IPS-18c (cell line): ENCODE measurements around the gene DEK.

Experiments used
- H3K4me3 ChIP-seq: 2 replicates; pipeline ENCODE4 v1.7.0; 2013; ENCODE audit warnings: low read depth, mild to moderate bottlenecking, low read length, moderate library complexity; ENCODE audit not compliant: insufficient read depth
- H3K9me3 ChIP-seq: one replicate; pipeline ENCODE4 v1.6.1; 2013; ENCODE audit warnings: mild to moderate bottlenecking, low read length, moderate library complexity; ENCODE audit not compliant: control insufficient read depth, insufficient read depth

Gene DEK

DNA sequence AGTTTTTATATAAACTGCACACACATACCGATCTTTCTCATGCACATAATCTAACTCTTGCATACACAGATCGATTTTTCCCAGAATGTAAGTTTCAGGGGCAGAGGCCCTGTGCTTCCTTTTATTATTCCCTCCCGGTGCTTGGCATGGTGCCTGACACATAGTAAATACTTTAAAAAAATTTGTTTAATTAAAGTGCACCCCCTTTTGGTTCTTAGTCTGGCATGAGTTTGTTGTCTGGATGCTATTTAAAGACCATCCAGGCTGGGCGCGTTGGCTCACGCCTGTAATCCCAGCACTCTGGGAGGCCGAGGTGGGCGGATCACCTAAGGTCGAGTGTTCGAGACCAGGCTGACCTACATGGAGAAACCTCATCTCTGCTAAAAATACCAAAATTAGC lies 5.4 kb upstream of the DEK start:
- Histone ChIP-seq H3K9me3 (no peaks in the 10 kb centered on the region), H3K4me3 (no peak overlapping the region)

DNA sequence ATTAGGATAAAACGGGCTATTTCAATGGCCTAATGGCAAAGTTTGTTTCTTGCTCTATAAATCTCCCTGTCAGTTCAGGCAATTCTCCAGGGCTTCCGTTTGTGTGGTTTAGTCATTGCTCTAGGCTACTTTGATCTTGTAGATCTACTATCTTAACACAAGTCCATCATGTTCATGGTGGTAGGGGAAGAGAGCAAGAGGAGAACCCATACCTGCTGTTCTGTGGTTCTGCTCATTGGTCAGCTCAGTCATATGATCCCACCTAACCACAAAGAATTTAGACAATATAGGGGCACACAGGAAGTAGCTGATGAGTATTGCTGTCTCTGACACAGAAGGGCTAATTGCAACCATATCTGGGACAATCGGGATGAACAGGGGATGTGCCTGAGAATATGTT lies 4.9 kb upstream of the DEK start:
- H3K9me3 ChIP-seq: no peaks in the 10 kb centered on the region
- no peak overlapping the region for H3K4me3 ChIP-seq

DNA sequence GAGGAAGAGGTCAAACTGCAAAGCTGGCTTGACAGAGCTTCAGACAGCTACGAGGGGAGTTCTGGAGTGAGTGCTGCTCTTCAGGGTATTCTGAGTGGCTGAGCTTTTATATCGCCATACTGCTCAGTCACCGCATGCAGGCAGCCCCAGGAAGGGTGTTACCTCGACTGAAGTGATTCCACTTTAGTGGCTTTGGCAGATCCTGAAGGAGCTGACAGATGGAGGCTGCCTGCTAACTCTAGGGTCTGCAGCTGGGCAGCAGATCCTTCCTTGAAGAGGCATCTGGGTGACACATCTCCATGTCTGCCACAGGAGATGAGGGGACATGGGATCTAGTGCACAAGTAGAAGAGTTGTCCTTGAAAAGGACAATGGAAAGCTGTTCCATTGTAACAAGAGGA lies 3.7 kb upstream of the DEK start:
- no peak overlapping the region; the same call in 1 of the 2 replicates for H3K4me3 ChIP-seq
- H3K9me3 ChIP-seq: no peaks in the 10 kb centered on the region

DNA sequence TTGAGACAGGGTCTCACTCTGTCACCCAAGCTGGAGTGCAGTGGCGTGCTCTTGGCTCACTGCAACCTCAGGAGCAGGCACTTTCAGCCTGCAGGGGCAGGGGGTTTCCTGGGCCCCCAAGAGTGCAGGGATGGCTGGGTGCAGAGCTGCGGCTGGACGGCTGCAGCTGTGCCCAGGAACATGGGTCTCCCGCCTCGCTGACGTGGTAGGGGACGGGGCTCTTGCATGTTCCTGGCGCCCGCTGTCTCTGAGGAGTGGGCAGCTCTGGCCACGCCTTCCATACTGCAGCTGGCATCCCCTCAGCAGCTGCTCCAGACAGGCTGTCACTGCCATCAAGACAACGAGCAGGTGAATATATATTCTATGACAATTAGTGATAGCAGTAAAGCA lies 2.2 kb upstream of the DEK start:
- Histone ChIP-seq H3K4me3 (no peak overlapping the region), H3K9me3 (no peaks in the 10 kb centered on the region)

DNA sequence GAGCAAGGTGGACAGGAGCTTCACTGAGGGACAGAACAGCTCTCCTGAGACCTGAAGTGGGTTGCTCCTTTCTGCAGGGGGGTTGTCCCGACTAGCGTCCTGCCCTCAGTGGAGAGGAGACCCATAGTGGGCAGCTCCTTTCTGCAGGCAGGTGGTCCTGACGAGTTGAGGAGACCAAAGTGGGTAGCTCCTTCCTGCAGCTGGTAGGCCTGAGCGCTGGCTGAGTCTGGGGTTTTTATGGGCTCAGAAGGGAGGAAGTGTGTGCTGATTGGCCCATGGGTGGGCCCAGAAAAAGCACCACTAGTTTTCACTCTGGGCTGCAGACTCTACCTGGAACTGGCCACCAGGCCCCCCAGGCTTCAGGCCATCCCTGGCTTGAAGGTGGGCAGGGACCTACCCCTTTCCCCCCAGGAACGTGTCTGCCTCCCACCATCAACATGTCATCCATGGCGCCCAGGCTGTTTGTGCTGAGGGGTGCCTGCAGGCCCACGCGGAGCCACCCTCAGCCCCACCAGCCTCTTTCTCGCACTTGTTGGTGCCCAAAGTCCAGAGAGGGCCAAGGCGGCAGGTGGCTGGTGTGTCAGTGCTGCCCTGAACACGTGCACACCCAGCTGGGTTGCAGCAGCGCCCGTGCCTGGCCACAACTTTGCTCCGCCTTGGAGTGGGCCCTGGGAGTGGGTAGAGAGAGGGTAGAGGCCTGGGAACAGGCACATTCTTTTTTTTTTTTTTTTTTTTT lies 1.6 kb upstream of the DEK start:
- H3K4me3 ChIP-seq: no peak overlapping the region
- H3K9me3 ChIP-seq: no peaks in the 10 kb centered on the region

DNA sequence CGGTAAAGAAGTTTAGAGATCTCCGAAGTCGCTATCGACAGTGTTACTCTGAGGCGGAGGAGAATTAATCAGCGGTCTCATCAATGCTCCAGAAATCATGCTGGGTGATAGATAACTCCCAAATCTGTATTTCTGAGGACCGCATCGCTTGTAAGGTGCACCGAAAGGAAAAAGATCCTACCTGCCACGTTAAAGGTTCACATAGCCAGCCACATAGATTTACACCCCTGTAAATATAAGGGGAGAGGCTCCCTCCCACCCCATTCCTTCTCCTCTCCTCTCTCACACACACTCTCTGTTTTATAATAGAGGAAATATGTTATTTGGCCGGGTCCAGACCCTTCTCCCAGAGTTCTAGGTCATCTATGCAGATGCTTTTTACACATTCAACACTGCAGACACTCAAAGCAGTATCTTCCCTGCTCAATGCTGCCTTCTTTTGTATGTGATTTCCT lies 620 bp upstream of the DEK start:
- Histone ChIP-seq H3K9me3 (no peaks in the 10 kb centered on the region), H3K4me3 (peak overlapping the region; percentile 57)

DNA sequence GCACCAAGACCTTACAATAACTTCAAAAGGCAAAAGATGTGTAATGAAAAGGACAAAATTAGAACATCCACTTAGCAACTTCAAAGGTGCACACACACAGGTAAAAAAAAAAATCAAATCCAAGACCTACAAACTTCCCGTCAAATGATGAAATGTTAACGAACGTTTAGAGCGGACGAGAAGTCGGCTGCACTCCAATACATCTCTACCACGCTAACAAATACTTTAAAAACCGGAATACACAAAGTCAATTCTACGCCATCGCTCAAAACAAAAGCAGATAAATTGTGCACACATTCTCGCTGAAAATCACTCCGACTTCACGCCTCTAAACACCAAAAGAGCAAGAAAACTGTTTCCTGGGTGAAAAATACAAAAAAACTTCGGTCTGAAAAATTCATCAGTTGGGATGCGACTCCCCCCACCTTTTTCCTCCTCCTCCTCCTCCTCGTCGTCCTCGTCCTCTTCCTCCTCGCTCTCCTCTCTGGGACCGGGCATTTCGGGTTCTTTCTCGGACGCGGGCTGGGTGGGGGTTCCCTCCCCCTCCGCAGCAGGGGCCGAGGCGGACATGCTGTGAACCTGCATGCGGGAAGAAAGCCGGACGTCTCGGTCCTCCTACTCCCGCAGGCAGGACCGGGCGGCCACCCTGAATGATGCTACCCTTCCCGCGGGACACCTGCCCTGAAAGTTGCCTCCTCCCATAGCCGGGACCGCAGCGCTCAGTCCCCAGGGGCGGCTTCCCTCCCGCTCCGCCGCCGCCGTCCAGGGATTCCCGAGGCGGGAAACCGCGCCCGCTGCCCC lies 712 bp downstream of the DEK start:
- peak overlapping the region; percentile 93 for H3K4me3 ChIP-seq
- no peaks in the 10 kb centered on the region for H3K9me3 ChIP-seq

DNA sequence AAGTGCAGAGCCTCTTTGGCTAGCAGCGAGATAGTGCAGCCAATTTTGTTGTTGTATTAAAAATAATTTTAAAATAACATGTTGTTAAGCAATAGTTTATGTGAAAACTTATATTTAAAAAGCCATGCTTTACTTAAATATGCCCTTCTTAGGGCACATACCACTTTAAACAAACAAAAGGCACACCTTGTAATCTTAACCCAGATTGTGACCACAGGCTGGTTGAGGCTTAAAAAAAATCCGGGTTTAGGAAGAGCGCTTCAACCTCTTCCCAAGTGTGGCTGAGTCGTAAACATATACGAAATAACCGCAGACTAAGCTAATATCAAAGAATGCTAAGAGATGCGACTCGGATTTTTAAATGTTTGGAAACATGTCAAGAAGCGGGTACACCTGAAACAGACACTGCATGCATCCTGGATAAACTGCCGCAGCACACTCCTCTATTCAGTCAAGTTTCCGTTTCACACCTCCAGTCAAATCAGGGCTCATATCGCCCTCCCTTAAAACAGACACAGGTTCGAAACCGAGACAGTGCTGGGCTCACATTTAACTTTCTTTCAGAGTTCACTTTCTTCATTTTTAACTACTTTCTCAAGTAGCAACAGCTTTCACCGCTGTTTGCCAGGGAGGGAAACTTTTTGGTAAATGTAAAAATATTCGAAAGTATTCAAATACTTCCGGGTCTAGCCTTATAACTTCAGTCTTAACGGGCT lies 1.5 kb downstream of the DEK start:
- Histone ChIP-seq H3K9me3 (no peaks in the 10 kb centered on the region), H3K4me3 (peak overlapping the region; percentile 93)

DNA sequence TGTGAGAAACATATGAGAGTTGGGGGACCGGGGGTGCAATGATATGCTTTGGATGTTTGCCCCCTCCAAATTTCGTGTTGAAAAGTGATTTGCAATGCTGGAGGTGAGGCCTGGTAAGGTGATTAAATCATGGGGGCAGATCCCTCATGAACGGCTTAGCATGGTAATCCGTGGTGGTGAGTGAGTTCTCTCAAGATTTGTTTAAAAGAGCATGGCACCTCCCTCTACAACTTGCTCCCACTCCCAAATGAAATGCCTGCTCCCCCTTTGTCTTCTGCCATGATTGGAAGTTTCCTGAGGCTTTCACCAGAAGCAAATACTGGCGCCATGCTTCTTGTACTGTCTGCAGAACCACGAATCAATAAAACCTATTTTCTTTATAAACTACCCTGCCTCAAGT lies 2.5 kb downstream of the DEK start:
- no peaks in the 10 kb centered on the region for H3K9me3 ChIP-seq
- H3K4me3 ChIP-seq: peak overlapping the region; percentile 93; the same call in 1 of the 2 replicates

DNA sequence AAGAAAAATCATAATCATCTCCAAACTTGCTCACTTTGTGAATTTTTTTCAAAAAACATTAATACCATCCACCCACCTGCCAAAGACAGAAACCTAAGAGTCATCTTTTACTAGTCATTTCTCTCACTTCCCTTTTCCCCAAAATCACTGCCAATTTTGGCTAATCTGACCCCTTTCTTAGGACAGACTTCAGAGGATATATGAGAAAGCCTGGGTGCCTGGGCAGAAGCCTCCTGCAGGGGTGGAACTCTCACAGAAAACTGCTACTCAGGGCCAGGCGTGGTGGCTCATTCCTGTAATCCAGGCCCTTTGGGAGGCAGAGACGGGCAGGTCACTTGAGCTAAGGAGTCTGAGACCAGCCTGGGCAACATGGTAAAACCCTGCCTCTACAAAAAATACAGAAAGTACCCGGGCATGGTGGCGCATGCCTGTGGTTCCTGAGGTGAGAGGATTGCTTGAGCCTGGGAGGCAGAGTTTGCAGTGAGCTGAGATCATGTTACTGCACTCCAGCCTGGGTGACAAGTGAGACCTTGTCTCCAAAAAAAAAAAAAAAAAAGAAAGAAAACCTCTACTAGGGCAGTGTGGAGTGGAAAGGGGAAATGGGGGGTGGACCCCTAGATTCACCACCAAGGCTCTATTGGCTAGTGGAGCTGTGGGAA lies 3.8 kb downstream of the DEK start:
- Histone ChIP-seq H3K4me3 (no peak overlapping the region), H3K9me3 (no peaks in the 10 kb centered on the region)

DNA sequence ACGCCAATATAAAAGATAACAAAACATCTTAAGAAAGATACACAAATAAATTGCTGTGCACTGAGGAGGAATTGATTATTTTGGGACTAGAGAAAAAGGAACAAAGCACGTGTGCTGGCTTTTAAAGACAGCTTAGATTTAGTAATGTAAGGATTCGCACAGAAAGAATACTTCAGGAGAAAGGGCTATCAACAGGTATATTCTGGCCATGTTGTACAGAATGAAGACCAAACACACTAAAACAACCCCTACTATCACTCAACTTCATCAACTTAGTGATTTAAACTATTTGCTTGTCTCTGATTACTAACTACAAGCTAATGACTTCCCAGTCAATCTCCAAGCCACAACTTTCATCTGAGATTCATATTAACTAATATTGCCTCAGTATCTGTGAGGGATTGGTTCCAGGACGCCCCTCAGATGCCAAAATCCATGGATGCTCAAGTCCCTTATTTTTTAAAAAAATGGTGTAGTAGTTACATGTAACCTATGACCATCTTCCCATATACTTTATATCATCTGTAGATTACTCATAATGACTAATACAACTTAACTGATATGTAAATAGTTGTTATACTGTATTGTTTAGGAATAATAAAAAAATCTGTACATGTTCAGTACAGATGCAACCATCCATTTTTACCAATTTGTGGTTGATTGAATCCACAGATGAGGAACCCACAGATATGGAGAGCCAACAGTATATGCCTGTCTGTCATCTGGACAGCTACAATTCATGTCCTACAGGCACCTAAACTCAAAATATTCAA lies 4.5 kb downstream of the DEK start:
- H3K4me3 ChIP-seq: no peak overlapping the region

DNA sequence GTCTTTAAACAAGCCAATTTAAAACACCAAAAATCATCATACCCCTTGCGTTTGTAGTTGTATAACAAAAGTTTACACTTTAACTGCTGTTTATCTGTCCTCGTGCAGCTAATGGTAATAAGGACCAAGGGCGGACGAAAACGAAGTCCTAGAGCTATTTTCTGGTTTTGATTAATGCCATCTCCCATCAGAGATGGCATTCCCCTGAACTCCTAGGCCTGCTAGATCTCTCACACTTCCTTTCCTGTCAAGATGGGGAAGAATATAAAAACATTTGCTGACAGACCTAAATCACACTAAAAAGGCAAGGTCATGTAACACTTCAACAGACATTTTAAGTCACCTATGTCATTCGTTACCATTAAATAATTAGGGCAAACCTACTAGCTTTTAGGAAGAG lies 9.5 kb downstream of the DEK start:
- no peaks in the 10 kb centered on the region for H3K9me3 ChIP-seq
- H3K4me3 ChIP-seq: no peak overlapping the region

More for the DNA sequence above, 4.5 kb downstream of the DEK start:
- no peaks in the 10 kb centered on the region for H3K9me3 ChIP-seq

DNA sequence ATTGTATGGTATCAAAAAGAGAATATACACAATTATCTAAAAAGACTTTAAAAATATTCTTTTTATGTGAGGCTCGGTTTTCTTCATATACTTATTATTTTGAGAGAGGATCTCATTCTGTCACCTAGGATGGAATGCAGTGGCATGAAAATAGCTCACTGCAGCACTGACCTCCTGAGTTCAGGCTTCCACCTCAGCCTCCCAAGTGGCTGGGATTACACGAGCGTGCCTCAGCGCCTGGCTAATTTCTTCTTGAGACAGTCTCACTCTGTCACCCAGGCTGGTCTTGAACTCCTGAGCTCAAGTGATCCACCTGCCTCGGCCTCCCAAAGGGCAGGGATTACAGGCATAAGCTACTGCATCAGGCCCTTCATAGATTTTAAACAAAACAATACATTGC lies 10.7 kb downstream of the DEK start:
- Histone ChIP-seq H3K9me3 (no peaks in the 10 kb centered on the region), H3K4me3 (no peak overlapping the region)

DNA sequence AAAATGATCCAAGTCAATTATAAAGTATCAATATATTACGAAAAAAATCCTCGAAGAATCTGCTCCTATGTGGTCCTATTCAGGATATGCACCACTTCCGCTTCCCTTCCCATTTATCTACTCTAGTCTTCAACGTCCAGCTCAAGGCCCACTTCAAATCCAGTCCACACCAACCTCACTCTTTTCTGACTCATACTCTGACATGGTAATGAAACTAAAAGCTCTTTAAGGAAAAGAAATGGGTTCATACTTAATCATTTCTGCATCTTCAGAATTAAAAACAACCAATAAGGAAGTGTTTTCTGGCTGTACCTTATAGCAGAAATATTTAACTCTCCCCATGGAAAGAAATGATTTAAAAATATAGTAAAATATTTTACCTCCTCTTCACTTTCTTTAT lies 15.1 kb downstream of the DEK start:
- no peak overlapping the region for H3K4me3 ChIP-seq
- H3K9me3 ChIP-seq: no peaks in the 10 kb centered on the region

DNA sequence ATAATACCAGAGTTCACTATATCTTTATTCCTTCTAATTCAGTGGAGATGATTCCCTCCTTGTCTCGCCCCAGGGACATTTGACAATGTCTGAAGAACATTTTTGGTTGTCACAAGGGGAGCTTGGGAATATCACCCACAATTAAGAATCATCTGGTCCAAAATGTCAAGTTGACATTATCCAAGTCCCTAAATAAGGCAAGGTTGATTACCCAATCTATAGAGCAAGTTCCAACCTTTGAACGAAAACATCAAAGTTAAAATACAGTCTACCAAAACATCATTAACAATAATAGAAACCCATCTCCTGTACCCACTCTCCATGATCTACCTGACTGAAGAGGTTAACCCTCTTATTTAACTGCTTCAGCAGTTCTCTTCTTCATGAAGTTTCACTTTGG lies 15.6 kb downstream of the DEK start:
- Histone ChIP-seq H3K9me3 (no peaks in the 10 kb centered on the region), H3K4me3 (no peak overlapping the region)

DNA sequence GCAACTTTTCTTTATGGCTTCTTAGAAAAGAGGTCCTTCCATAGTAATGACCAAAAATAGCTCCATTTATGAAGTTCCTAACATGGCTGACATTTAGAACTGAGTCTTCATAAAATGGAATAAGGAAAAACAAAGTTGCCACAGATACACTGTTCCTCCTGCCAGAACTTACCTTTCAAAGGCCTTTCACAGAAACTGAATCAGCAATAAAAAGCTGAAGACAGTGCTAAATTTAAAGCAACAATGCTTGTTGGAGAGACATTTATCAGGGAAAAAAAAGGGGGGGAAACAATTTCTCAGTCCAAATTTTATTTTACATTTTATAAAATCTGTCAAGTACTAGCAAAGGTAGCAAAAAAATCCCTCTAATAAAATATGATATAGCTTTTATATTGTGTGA lies 17.3 kb downstream of the DEK start:
- H3K4me3 ChIP-seq: no peak overlapping the region
- H3K9me3 ChIP-seq: no peaks in the 10 kb centered on the region

DNA sequence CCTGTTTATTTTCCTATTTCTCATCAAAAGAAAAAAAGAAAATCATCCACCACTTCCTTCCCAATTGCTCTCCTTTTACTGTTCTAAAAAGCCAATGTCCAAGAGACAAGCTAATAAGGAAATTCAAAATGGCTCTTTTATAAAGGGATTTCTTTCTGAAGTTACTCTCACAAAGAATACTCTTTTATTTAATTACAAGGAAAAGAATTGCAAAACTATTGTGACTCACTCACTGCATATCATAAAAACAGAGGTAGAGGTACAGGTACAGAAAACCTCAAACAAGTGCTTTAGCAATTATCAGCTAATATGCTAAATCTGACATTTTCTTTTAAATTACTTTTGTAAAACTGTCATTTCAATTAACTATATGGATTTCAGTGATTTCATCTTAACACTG lies 18.1 kb downstream of the DEK start:
- H3K4me3 ChIP-seq: no peak overlapping the region
- no peaks in the 10 kb centered on the region for H3K9me3 ChIP-seq
